ENCODE data around the gene SPCS1. TPM values are rescaled to one million over a fixed set of nuclear protein-coding genes. Genes with fewer than 3 reads are reported as not detected.

Gene SPCS1
- total and polyA plus RNA-seq, 9 of the 15 experiments (the other 6 are each of a cell fraction or from before 2014, with no cell fraction given) = 73.9 to 567 (median 127) TPM

DNA sequence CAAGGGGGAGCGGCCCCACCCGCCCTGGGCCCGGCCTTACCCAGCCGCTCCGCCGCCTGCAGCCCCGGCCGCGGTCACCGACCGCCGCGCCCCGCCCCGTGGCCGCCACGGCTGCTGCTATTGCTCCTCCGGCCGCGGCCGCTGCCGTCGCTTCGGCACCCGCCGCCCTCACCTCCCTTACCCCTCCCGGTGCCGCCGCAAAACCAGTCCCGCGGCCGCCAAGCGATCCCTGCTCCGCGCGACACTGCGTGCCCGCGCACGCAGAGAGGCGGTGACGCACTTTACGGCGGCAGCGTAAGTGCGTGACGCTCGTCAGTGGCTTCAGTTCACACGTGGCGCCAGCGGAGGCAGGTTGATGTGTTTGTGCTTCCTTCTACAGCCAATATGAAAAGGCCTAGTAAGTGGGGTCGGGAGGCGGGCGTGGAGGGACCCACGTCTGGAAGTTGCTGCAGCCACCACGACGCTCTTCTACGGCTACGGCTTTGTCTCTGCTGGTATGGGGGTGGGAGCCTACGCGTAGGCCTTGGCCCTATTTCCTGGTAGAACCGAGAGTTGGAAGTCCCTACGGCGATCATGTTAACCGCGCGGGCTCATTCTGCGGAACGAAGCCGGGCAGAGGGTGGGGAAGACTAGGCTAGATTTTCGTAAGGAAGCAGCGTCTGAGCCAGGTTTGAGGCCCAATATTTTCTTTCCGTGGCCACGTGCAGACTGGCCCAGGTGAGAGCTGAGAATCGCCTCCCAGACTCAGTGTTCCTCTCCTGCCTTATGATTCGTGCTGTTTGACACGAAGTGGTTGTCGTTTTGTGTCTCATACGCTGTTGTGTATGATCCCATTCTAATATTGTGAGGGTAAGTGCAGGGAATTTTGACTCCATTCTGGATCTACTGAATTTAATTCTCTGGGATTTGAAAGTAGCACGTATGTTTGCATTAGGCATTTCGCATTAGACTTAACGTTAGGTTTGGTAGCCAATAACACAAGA, 19.9 kb upstream of the SPCS1 start, which contains the start of the genes GNL3 and PBRM1 (continued):
- TF ChIP-seq SMAD2 (IDR thresholded peaks at IDR 0.05; ENCODE audit: low read depth, low read length) (no peak), SUPT5H (IDR thresholded peaks at IDR 0.05) (peak; percentile 87), GATA2 (CRISPR knock-in tag; IDR thresholded peaks at IDR 0.05) (no peak), RBM39 (optimal IDR thresholded peaks at IDR 0.05; ENCODE audit: low read depth, low read length) (no peak), TEAD2 (tag; IDR thresholded peaks at IDR 0.05) (no peak), DIDO1 (tag; IDR thresholded peaks at IDR 0.05; ENCODE audit: low read depth) (no peak), BACH1 (tag; IDR thresholded peaks at IDR 0.05) (no peak), ZNF274 (IDR thresholded peaks at IDR 0.05; ENCODE audit: borderline replicate concordance, low read depth, low read length) (no peak), SFPQ (IDR thresholded peaks at IDR 0.05; ENCODE audit: low read depth, low read length) (no peak), ELK1 (CRISPR knock-in tag; IDR thresholded peaks at IDR 0.05) (no peak), LARP7 (IDR thresholded peaks at IDR 0.05) (no peak), SRSF9 (IDR thresholded peaks at IDR 0.05; ENCODE audit: borderline replicate concordance, low read depth, low read length) (no peak), PHTF2 (CRISPR knock-in tag; IDR thresholded peaks at IDR 0.05) (no peak), MCM3 (IDR thresholded peaks at IDR 0.05) (no peak), CREBBP (IDR thresholded peaks at IDR 0.05; ENCODE audit: low read depth, low read length) (no peak), MTA3 (IDR thresholded peaks at IDR 0.05; ENCODE audit: borderline replicate concordance) (no peak; the same call in 1 of the 2 replicates)
- TF ChIP-seq, protein P1, sequence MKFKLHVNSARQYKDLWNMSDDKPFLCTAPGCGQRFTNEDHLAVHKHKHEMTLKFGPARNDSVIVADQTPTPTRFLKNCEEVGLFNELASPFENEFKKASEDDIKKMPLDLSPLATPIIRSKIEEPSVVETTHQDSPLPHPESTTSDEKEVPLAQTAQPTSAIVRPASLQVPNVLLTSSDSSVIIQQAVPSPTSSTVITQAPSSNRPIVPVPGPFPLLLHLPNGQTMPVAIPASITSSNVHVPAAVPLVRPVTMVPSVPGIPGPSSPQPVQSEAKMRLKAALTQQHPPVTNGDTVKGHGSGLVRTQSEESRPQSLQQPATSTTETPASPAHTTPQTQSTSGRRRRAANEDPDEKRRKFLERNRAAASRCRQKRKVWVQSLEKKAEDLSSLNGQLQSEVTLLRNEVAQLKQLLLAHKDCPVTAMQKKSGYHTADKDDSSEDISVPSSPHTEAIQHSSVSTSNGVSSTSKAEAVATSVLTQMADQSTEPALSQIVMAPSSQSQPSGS (CRISPR knock-in tag; IDR thresholded peaks at IDR 0.05) = no peak
- TF ChIP-seq, protein P2, sequence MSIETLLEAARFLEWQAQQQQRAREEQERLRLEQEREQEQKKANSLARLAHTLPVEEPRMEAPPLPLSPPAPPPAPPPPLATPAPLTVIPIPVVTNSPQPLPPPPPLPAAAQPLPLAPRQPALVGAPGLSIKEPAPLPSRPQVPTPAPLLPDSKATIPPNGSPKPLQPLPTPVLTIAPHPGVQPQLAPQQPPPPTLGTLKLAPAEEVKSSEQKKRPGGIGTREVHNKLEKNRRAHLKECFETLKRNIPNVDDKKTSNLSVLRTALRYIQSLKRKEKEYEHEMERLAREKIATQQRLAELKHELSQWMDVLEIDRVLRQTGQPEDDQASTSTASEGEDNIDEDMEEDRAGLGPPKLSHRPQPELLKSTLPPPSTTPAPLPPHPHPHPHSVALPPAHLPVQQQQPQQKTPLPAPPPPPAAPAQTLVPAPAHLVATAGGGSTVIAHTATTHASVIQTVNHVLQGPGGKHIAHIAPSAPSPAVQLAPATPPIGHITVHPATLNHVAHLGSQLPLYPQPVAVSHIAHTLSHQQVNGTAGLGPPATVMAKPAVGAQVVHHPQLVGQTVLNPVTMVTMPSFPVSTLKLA (conservative IDR thresholded peaks at IDR 0.05) = peak; percentile 98 to 99
- TF ChIP-seq, protein P3, sequence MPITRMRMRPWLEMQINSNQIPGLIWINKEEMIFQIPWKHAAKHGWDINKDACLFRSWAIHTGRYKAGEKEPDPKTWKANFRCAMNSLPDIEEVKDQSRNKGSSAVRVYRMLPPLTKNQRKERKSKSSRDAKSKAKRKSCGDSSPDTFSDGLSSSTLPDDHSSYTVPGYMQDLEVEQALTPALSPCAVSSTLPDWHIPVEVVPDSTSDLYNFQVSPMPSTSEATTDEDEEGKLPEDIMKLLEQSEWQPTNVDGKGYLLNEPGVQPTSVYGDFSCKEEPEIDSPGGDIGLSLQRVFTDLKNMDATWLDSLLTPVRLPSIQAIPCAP (CRISPR knock-in tag; IDR thresholded peaks at IDR 0.05; ENCODE audit: borderline replicate concordance) = no peak

Measured in K562 (cell line).